Mucosa of descending colon (tissue), 3 donors: ENCODE results near the gene PTAR1. TPM values are rescaled to one million over a fixed set of nuclear protein-coding genes. Genes with fewer than 3 reads are reported as not detected.
"Not testable (repeated sequence)": the region's sequence is repeated elsewhere in the genome, so short reads cannot be mapped to it uniquely, and the experiment has no call there.

ENCODE experiments used
- ATAC-seq: fragments of 200-7000 bp; cut with Tn5 transposase; one replicate; pipeline ENCODE4 v1.9.1; 2020; ENCODE audit warnings: mild to moderate bottlenecking, moderate library complexity
- DNase-seq, 3 donors: peaks; one replicate each; pipeline ENCODE4 v3.0.0-alpha.2; 2020
- H3K36me3 ChIP-seq: fragments of 200-600 bp; one replicate; pipeline ENCODE4 v1.8.0; 2021; ENCODE audit warnings: low read depth, mild to moderate bottlenecking
- H3K4me1 ChIP-seq: fragments of 200-600 bp; one replicate; pipeline ENCODE4 v1.8.0; 2021; ENCODE audit warnings: low read depth, mild to moderate bottlenecking
- H3K4me3 ChIP-seq: fragments of 200-600 bp; one replicate; pipeline ENCODE4 v1.8.0; 2021; ENCODE audit warnings: mild to moderate bottlenecking
- H3K9me3 ChIP-seq: fragments of 200-600 bp; one replicate; pipeline ENCODE4 v1.8.0; 2021; ENCODE audit warnings: mild to moderate bottlenecking
- intact Hi-C, 2 donors: fragments of 100-400 bp; cut with DNase I in 1 of 2; cut with micrococcal nuclease in 1 of 2; formaldehyde crosslinking; loops; one replicate each; pipeline versions ENCODE4 v1.11.0 to v1.11.1; 2022; cut with DNase I, micrococcal nuclease
- total RNA-seq, 3 donors: library from RNA; stranded (reverse); fragmentation: NEBNext Ultra II Directional in 2 of 3; extraction: Animal tissue kit (Norgen Biotek cat#: 25700) in 2 of 3; gene quantifications; one replicate each; pipeline versions ENCODE4 v1.2.1 to v1.2.4, GENCODE V29; 2021 to 2023
- TF ChIP-seq, protein P1 (sequence below): fragments of 200-600 bp; IDR thresholded peaks from one replicate; pipeline ENCODE4 v1.8.0; 2022; ENCODE audit warnings: antibody characterized with exemption, mild to moderate bottlenecking
- donor health status: DM: no; HTN: no; CAD: no; lungs with moderate emphysema.
- donor health status: DM: no; HTN: no; CAD: no.
- donor health status: DM: no; HTN: yes; CAD: no.

The PTAR1 gene
- total RNA-seq, 3 donors from 2014 or later, result 63.0 to 71.5 (median 68.6) TPM

DNA sequence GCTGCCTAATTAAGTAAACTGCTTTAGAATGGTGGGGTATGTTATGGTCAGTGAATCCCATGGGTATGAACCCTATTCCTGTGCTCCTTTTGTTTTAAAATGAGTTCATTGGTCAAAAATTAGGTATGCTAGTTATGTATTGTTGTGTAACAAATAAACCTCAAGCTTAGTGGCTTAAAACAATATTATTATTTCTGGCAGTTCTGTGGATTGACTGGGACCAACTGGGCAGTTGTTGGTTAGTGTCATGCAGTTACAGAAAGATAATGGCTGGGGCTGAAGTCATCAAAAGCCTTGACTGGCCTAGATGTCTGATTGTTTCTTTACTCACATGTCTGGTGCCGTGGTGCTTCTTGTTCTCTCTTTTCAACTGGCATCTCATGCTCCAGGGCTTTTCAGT, 8.9 kb upstream of the PTAR1 start:
- no peak overlapping the region for H3K4me3 ChIP-seq
- TF ChIP-seq, protein P1, sequence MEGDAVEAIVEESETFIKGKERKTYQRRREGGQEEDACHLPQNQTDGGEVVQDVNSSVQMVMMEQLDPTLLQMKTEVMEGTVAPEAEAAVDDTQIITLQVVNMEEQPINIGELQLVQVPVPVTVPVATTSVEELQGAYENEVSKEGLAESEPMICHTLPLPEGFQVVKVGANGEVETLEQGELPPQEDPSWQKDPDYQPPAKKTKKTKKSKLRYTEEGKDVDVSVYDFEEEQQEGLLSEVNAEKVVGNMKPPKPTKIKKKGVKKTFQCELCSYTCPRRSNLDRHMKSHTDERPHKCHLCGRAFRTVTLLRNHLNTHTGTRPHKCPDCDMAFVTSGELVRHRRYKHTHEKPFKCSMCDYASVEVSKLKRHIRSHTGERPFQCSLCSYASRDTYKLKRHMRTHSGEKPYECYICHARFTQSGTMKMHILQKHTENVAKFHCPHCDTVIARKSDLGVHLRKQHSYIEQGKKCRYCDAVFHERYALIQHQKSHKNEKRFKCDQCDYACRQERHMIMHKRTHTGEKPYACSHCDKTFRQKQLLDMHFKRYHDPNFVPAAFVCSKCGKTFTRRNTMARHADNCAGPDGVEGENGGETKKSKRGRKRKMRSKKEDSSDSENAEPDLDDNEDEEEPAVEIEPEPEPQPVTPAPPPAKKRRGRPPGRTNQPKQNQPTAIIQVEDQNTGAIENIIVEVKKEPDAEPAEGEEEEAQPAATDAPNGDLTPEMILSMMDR, result no peak
- no peaks in the 10 kb centered on the region for H3K9me3 ChIP-seq
- DNase-seq, result no peak
- H3K36me3 ChIP-seq, result no peaks in the 10 kb centered on the region
- no peaks in the 10 kb centered on the region for H3K4me1 ChIP-seq
- intact Hi-C loops, result no loop called here
- ATAC-seq, result no peak

DNA sequence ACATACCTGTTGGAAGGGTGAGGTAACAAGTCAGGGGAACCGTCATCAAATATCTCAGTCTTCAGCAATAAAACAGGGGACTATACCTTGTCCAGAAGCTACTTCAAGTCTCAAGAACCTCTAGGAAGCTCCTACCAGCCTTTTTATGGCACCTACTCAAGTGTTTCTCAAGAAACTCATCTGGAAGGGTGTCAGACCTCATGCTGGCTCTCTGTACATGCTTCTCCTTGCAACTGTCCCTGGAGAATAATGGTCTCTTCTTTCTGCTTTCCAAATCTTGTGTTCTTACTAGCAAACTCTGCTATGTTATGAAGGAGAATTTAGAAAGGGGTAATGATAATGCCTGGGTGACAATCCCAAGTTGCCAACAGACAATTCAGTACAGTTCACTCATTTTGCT, 8.3 kb upstream of the PTAR1 start:
- Histone ChIP-seq H3K4me3 (no peak overlapping the region), H3K4me1 (no peaks in the 10 kb centered on the region), H3K9me3 (no peaks in the 10 kb centered on the region), H3K36me3 (no peaks in the 10 kb centered on the region)
- no peak for ATAC-seq
- intact Hi-C loops, result no loop called here
- no peak for DNase-seq
- TF ChIP-seq, protein P1, result no peak

DNA sequence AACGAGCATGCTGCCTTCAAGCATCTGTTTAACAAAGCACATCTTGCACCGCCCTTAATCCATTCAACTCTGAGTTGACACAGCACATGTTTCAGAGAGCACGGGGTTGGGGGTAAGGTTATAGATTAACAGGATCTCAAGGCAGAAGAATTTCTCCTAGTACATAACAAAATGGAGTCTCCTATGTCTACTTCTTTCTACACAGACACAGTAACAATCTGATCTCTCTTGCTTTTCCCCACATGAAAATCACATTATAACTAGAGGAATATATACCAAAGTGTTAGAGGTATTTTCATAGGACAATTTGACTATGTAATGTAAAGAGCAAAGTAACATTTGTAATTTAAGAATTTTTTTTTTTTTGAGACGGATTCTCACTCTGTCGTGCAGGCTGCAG, 4.1 kb upstream of the PTAR1 start:
- H3K9me3 ChIP-seq, intact Hi-C loops, DNase-seq, H3K36me3 ChIP-seq, ATAC-seq, H3K4me3 ChIP-seq, H3K4me1 ChIP-seq: not testable (repeated sequence)

DNA sequence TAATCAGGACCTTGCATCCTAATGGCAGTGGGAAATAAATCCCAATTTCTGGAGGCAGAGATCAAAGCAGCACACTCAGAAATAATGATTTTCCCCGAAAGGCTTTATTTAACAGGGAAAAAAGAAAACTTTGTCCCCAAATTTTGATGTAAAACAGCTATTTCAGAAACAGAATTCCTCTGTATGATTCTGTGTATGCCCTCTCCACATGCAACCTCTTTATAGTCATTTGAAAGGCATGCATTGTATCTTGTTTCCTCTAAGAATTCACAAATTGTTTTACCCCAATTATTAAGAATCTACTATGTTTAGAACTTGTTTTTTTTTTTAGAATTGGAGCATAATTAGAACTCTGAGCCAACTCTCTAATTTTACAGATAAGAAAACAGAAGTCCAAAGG, 2.7 kb upstream of the PTAR1 start:
- peaks cover 4% of the 10 kb centered on the region for H3K36me3 ChIP-seq
- no peaks in the 10 kb centered on the region for H3K9me3 ChIP-seq
- H3K4me1 ChIP-seq, result peaks cover 10% of the 10 kb centered on the region
- no peak for ATAC-seq
- H3K4me3 ChIP-seq, result no peak overlapping the region
- intact Hi-C loops, result no loop called here
- TF ChIP-seq, protein P1, result no peak
- no peak for DNase-seq

DNA sequence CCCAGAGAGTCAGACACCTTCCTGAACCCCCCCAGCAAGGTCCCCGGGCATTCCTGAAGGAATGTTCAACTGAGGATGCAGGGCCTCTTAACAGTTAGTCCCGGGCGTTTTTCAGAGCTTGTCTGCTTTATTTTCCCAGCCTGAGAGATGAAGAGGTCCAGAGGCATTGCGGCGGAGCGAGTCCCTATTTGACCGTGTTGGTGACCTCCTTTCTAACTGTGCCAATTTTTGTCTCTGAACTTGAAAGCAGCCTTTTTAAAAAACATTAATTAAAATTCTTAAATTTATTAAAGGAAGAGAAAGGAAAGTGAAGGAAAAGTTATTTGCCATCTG, 433 bp upstream of the PTAR1 start:
- H3K36me3 ChIP-seq, result peaks cover 4% of the 10 kb centered on the region

DNA sequence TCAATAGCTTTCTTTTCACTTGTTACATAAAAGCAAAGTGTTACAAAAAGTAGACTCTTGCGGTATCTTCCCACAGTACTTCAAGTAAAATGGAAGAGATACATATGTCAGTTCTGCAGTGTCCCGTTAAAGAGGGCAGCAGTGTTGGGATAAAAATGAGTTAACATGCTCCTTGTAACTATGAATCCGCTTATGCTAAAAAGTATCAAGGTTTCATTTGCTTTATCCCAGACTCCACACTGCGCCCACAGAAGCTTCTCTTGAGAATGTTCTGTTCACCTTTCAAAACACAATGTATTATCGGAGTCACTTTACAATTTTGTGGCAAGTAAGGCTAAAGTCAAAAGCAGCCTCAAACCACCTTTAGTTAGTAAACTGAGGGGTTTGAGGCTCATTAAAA, 790 bp downstream of the PTAR1 start:
- intact Hi-C loops, result no loop called here
- Histone ChIP-seq H3K4me1 (peaks cover 10% of the 10 kb centered on the region), H3K9me3 (no peaks in the 10 kb centered on the region), H3K36me3 (peaks cover 4% of the 10 kb centered on the region), H3K4me3 (peak overlapping the region; percentile 65)
- TF ChIP-seq, protein P1, result no peak
- peak in 1 of 3 donors; percentile 9 for DNase-seq
- ATAC-seq, result peak; percentile 3

More for the DNA sequence above, 433 bp upstream of the PTAR1 start:
- ATAC-seq (no peak), DNase-seq (no peak)
- intact Hi-C loops, result no loop called here
- H3K4me3 ChIP-seq, result no peak overlapping the region
- H3K4me1 ChIP-seq, result peaks cover 10% of the 10 kb centered on the region
- H3K9me3 ChIP-seq, result no peaks in the 10 kb centered on the region
- TF ChIP-seq, protein P1, result no peak
